Activated CD8-positive, alpha-beta T cell treated with anti-CD3 and anti-CD28 coated beads for 36 hours (primary cell): Measurements from ENCODE around the gene HNF1A. TPM values are rescaled to one million over a fixed set of nuclear protein-coding genes. Genes with fewer than 3 reads are reported as not detected.

Source experiments
- ATAC-seq: fragments of 200-7000 bp; cut with Tn5 transposase; one replicate; pipeline ENCODE4 v1.10.0; 2021; ENCODE audit warnings: mild to moderate bottlenecking, moderate library complexity
- CTCF ChIA-PET: fragments of 350-600 bp; sonication (Branson Sonifier 250); formaldehyde crosslinking; loops from one replicate; lab custom pipeline; 2021; ENCODE audit warnings: antibody characterized with exemption; lab: Charles Lee
- POLR2A ChIA-PET: fragments of 350-600 bp; sonication (Branson Sonifier 250); formaldehyde crosslinking; loops from one replicate; lab custom pipeline; 2021; ENCODE audit warnings: antibody characterized with exemption; lab: Charles Lee
- DNase-seq: peaks from one replicate; pipeline ENCODE4 v3.0.0-alpha.2; 2020
- H3K27ac Mint-ChIP-seq: one replicate; pipeline ENCODE4 v1.8.0; 2021; ENCODE audit warnings: mild to moderate bottlenecking, mixed read lengths
- H3K27me3 Mint-ChIP-seq: one replicate; pipeline ENCODE4 v1.8.0; 2021; ENCODE audit warnings: mixed read lengths
- H3K36me3 Mint-ChIP-seq: one replicate; pipeline ENCODE4 v1.8.0; 2021; ENCODE audit warnings: low read depth, mixed read lengths
- H3K4me1 Mint-ChIP-seq: one replicate; pipeline ENCODE4 v1.8.0; 2021; ENCODE audit warnings: low read depth, mixed read lengths
- H3K4me3 Mint-ChIP-seq: one replicate; pipeline ENCODE4 v1.8.0; 2021; ENCODE audit warnings: mild to moderate bottlenecking, moderate library complexity, mixed read lengths
- H3K9me3 Mint-ChIP-seq: one replicate; pipeline ENCODE4 v1.8.0; 2021; ENCODE audit warnings: mixed read lengths
- intact Hi-C: fragments of 100-400 bp; cut with micrococcal nuclease; formaldehyde crosslinking; loops from one replicate; pipeline ENCODE4 v1.10.0; 2022
- total RNA-seq, 2 experiments: library from RNA; stranded (reverse); gene quantifications; one replicate each; pipeline ENCODE4 v1.2.3, GENCODE V29; 2021
- TF ChIP-seq, protein P1 (sequence below): fragments of 200-600 bp; IDR thresholded peaks from one replicate; pipeline ENCODE4 v1.8.0; 2022; ENCODE audit warnings: antibody characterized with exemption, mild to moderate bottlenecking

The HNF1A gene
- total RNA-seq, 2 experiments from 2014 or later: not detected

DNA sequence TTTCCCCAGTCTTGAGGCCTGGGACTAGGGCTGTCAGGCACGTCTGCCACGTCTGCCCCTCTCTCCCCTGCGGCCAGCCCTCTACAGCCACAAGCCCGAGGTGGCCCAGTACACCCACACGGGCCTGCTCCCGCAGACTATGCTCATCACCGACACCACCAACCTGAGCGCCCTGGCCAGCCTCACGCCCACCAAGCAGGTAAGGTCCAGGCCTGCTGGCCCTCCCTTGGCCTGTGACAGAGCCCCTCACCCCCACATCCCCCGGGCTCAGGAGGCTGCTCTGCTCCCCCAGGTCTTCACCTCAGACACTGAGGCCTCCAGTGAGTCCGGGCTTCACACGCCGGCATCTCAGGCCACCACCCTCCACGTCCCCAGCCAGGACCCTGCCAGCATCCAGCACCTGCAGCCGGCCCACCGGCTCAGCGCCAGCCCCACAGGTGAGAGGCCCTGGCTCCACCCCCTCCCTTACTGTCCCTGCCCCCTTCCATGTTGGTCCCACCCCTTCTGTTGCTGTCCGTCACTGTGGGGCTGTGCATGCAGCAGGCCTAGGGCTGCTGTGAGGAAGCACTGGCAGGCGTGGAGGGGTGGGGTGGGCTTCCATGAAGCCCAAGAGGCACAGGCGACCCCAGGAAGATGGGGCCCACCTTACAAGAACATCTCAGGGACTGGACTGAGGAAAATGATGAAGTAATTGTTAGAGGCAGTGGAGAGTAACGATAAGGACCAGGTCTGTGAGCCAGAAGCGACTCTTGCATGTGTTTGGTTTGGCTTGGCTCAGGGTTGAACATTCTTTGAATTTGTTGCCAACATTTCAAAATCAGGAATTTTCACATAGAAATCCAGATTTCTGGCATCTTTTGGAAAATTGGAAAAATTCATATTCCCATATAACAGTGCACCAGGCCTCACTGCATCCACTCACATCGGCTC, 21.1 kb downstream of the HNF1A start:
- ATAC-seq (peak; percentile 62), DNase-seq (no peak)
- Mint-ChIP-seq H3K9me3 (no peaks in the 10 kb centered on the region), H3K4me3 (no peak overlapping the region), H3K36me3 (peaks cover 9% of the 10 kb centered on the region), H3K27ac (no peak overlapping the region), H3K4me1 (no peaks in the 10 kb centered on the region), H3K27me3 (peaks cover 4% of the 10 kb centered on the region)
- TF ChIP-seq, protein P1, sequence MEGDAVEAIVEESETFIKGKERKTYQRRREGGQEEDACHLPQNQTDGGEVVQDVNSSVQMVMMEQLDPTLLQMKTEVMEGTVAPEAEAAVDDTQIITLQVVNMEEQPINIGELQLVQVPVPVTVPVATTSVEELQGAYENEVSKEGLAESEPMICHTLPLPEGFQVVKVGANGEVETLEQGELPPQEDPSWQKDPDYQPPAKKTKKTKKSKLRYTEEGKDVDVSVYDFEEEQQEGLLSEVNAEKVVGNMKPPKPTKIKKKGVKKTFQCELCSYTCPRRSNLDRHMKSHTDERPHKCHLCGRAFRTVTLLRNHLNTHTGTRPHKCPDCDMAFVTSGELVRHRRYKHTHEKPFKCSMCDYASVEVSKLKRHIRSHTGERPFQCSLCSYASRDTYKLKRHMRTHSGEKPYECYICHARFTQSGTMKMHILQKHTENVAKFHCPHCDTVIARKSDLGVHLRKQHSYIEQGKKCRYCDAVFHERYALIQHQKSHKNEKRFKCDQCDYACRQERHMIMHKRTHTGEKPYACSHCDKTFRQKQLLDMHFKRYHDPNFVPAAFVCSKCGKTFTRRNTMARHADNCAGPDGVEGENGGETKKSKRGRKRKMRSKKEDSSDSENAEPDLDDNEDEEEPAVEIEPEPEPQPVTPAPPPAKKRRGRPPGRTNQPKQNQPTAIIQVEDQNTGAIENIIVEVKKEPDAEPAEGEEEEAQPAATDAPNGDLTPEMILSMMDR: no peak
- intact Hi-C loops: no loop called here
- ChIA-PET POLR2A (interaction anchor here (1.7 kb wide), 1 partner anchor 14 kb away, joined by 4 read pairs; no protein-coding TSS in a partner anchor), CTCF (no interaction called here)

DNA sequence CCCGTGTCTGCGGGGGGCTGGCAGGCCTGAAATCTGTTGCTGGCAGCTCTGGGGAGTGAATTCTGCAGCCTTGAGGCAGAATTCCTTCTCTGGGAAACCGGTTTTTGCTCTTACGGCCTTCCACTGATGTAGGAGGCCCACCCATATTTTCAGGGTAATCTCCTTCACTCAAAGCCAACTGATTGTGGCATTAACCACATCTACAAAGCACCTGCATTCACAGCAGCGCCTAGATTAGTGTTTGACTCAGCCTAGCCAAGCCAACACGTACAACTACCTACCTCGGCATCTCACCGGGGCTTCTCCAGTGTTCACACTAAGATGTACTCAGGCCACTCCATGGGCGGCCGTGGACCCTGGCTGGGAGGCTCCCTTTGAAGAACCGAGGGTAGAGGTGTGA, 22.2 kb downstream of the HNF1A start:
- ChIA-PET CTCF (no interaction called here), POLR2A (no interaction called here)
- H3K4me1 Mint-ChIP-seq: no peaks in the 10 kb centered on the region
- no peaks in the 10 kb centered on the region for H3K27me3 Mint-ChIP-seq
- no peaks in the 10 kb centered on the region for H3K9me3 Mint-ChIP-seq
- H3K27ac Mint-ChIP-seq: no peak overlapping the region
- DNase-seq (no peak), ATAC-seq (no peak)
- H3K4me3 Mint-ChIP-seq: no peak overlapping the region
- H3K36me3 Mint-ChIP-seq: peaks cover 18% of the 10 kb centered on the region
- TF ChIP-seq, protein P1: no peak
- intact Hi-C loops: no loop called here

DNA sequence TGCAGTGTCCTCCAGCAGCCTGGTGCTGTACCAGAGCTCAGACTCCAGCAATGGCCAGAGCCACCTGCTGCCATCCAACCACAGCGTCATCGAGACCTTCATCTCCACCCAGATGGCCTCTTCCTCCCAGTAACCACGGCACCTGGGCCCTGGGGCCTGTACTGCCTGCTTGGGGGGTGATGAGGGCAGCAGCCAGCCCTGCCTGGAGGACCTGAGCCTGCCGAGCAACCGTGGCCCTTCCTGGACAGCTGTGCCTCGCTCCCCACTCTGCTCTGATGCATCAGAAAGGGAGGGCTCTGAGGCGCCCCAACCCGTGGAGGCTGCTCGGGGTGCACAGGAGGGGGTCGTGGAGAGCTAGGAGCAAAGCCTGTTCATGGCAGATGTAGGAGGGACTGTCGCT, 22.7 kb downstream of the HNF1A start:
- DNase-seq (no peak), ATAC-seq (no peak)
- Mint-ChIP-seq H3K27ac (no peak overlapping the region), H3K27me3 (no peaks in the 10 kb centered on the region), H3K4me3 (no peak overlapping the region), H3K36me3 (peaks cover 21% of the 10 kb centered on the region), H3K4me1 (no peaks in the 10 kb centered on the region), H3K9me3 (no peaks in the 10 kb centered on the region)
- POLR2A ChIA-PET: interaction anchor here (0.6 to 1.0 kb wide), 3 partner anchors 9 to 39 kb away, joined by 3 read pairs; no protein-coding TSS in a partner anchor
- CTCF ChIA-PET: interaction anchor here (1.1 kb wide), 1 partner anchor 29 kb away, joined by 3 read pairs; no protein-coding TSS in a partner anchor
- TF ChIP-seq, protein P1: no peak
- intact Hi-C loops: no loop called here

DNA sequence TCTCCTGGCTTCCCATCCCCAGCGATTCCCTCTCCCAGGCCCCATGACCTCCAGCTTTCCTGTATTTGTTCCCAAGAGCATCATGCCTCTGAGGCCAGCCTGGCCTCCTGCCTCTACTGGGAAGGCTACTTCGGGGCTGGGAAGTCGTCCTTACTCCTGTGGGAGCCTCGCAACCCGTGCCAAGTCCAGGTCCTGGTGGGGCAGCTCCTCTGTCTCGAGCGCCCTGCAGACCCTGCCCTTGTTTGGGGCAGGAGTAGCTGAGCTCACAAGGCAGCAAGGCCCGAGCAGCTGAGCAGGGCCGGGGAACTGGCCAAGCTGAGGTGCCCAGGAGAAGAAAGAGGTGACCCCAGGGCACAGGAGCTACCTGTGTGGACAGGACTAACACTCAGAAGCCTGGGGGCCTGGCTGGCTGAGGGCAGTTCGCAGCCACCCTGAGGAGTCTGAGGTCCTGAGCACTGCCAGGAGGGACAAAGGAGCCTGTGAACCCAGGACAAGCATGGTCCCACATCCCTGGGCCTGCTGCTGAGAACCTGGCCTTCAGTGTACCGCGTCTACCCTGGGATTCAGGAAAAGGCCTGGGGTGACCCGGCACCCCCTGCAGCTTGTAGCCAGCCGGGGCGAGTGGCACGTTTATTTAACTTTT, 23.6 kb downstream of the HNF1A start:
- TF ChIP-seq, protein P1: no peak
- Mint-ChIP-seq H3K9me3 (no peaks in the 10 kb centered on the region), H3K36me3 (peaks cover 24% of the 10 kb centered on the region), H3K27me3 (no peaks in the 10 kb centered on the region), H3K27ac (no peak overlapping the region), H3K4me3 (no peak overlapping the region), H3K4me1 (no peaks in the 10 kb centered on the region)
- no peak for ATAC-seq
- CTCF ChIA-PET: interaction anchor here (1.1 to 1.3 kb wide), 2 partner anchors 30 to 58 kb away, joined by 3 to 5 read pairs; no protein-coding TSS in a partner anchor
- DNase-seq: no peak
- POLR2A ChIA-PET: interaction anchor here (1.0 kb wide), 2 partner anchors 9 to 33 kb away, joined by 3 read pairs; no protein-coding TSS in a partner anchor
- intact Hi-C loops: no loop called here
